GM12878 (cell line): Measurements from ENCODE around the gene TET1. TPM values are rescaled to one million over a fixed set of nuclear protein-coding genes. Genes with fewer than 3 reads are reported as not detected.

ENCODE experiments used
- ATAC-seq: fragments of 200-7000 bp; cut with Tn5 transposase; 3 replicates; pipeline ENCODE4 v1.9.1; 2020; ENCODE audit warnings: mild to moderate bottlenecking, moderate library complexity
- BruUV-seq: library from RNA; stranded (reverse); fragments of 400-500 nt; replicated peaks from 2 replicates; lab custom pipeline; 2021; lab: Mats Ljungman, UMichigan
- CTCF ChIA-PET: fragments of 300-600 bp; sonication (Branson Sonifier 250); formaldehyde crosslinking; extraction: SDS; loops from one replicate; lab custom pipeline; 2021; ENCODE audit warnings: inconsistent platforms; lab: Yijun Ruan, JAX
- POLR2A ChIA-PET: fragments of 350-600 bp; formaldehyde crosslinking; extraction: SDS; loops from one replicate; lab custom pipeline; 2021; ENCODE audit warnings: inconsistent platforms; lab: Charles Lee
- RAD21 ChIA-PET: fragments of 300-600 bp; sonication (Branson Sonifier 250); formaldehyde crosslinking; loops from one replicate; lab custom pipeline; 2023; ENCODE audit warnings: antibody characterized with exemption; ENCODE audit not compliant: unreplicated experiment; lab: Charles Lee
- SMC1A ChIA-PET: fragments of 300-600 bp; sonication (Branson Sonifier 250); formaldehyde crosslinking; loops from one replicate; lab custom pipeline; 2023; ENCODE audit not compliant: unreplicated experiment, uncharacterized antibody; lab: Charles Lee
- DNase-seq: peaks from one replicate; pipeline ENCODE4 v3.0.0-alpha.2; 2011; ENCODE audit warnings: low read depth, low spot score
- FAIRE-seq: peaks from 3 replicates; lab custom pipeline; 2011; peaks lifted over from hg19 to GRCh38; lab: Jason Lieb, UNC
- H2AFZ ChIP-seq: 2 replicates; pipeline ENCODE4 v1.6.0; 2011; ENCODE audit warnings: low read depth, low read length, control low read depth; ENCODE audit not compliant: control insufficient read depth
- H3K27ac ChIP-seq: 2 replicates; pipeline ENCODE4 v1.5.1; 2011; ENCODE audit warnings: control low read depth; ENCODE audit not compliant: control insufficient read depth, insufficient read depth
- H3K27me3 ChIP-seq, 2 experiments: replicated peaks in 1 of 2; 2 replicates each; pipeline versions ENCODE4 v1.6.0 to v1.6.1; 2011; ENCODE audit warnings: low read length in 1 of 2; ENCODE audit not compliant: control insufficient read depth in 2 of 2, insufficient read depth in 2 of 2
- H3K36me3 ChIP-seq, 2 experiments: 2 replicates each; pipeline ENCODE4 v1.5.1; 2011; ENCODE audit warnings: low read length in 1 of 2; ENCODE audit not compliant: control insufficient read depth in 2 of 2, insufficient read depth in 2 of 2
- H3K4me1 ChIP-seq: 2 replicates; pipeline ENCODE4 v1.6.1; 2011; ENCODE audit warnings: mild to moderate bottlenecking, low read length, moderate library complexity, mixed read lengths; ENCODE audit not compliant: control insufficient read depth, insufficient read depth
- H3K4me2 ChIP-seq: 2 replicates; pipeline ENCODE4 v1.6.0; 2011; ENCODE audit warnings: control low read depth; ENCODE audit not compliant: control insufficient read depth, insufficient read depth
- H3K4me3 ChIP-seq: fragments of 200-600 bp; sonication (generic); 2 replicates; pipeline ENCODE4 v1.5.1; 2016
- H3K79me2 ChIP-seq: 2 replicates; pipeline ENCODE4 v1.6.0; 2011; ENCODE audit warnings: low read length; ENCODE audit not compliant: control insufficient read depth, insufficient read depth
- H3K9ac ChIP-seq: 2 replicates; pipeline ENCODE4 v1.8.0; 2011; ENCODE audit warnings: low read length, control low read depth, mixed read lengths; ENCODE audit not compliant: control insufficient read depth, insufficient read depth
- H3K9me3 ChIP-seq: replicated peaks from 3 replicates; pipeline ENCODE4 v1.5.1; 2011; ENCODE audit warnings: mild to moderate bottlenecking, low read length; ENCODE audit not compliant: control insufficient read depth, insufficient read depth
- H4K20me1 ChIP-seq: 2 replicates; pipeline ENCODE4 v1.6.0; 2011; ENCODE audit not compliant: control insufficient read depth, insufficient read depth
- SRF ChIP-seq, 2 experiments: IDR thresholded peaks; 2 replicates each; pipeline ENCODE4 v1.6.1; 2011; ENCODE audit warnings: low read depth in 2 of 2, low read length in 2 of 2, mild to moderate bottlenecking in 1 of 2, moderate library complexity in 1 of 2
- USF1 ChIP-seq: IDR thresholded peaks from 2 replicates; pipeline ENCODE4 v1.6.1; 2011; ENCODE audit warnings: borderline replicate concordance, low read depth, mild to moderate bottlenecking, moderate library complexity, mixed read lengths, low read length; ENCODE audit not compliant: insufficient read depth; ENCODE audit errors: extremely low read length
- ZSCAN29 ChIP-seq: fragments of 450-650 bp; IDR thresholded peaks from 2 replicates; pipeline ENCODE4 v1.6.1; 2017; ENCODE audit warnings: mild to moderate bottlenecking, moderate library complexity
- WGBS: methylation state at CpG from one replicate; pipeline ENCODE4 v1.1.6; 2016; ENCODE audit warnings: low lambda C conversion rate; ENCODE audit not compliant: insufficient replicate concordance, insufficient coverage; ENCODE audit errors: missing lambda C conversion rate; 5-methylcytosine and 5-hydroxymethylcytosine counted together
- in situ Hi-C: fragments of 300-500 bp; cut with MboI; formaldehyde crosslinking; loops from 9 replicates; pipeline ENCODE4 v1.14.3; 2018; ENCODE audit warnings: mixed read lengths
- intact Hi-C: fragments of 100-400 bp; cut with micrococcal nuclease; formaldehyde crosslinking; loops from one replicate; pipeline ENCODE4 v1.14.2; 2022; ENCODE audit not compliant: unreplicated experiment
- polyA plus RNA-seq, 11 experiments: library from polyadenylated mRNA; depleted of rRNA in 4 of 11; unstranded in 6 of 11; stranded (reverse) in 5 of 11; fragments of >200 nt; fragmentation: Nextera tagmentation in 4 of 11; fragmentation: Illumina TruSeq in 1 of 11; extraction: Ambion mirVana in 4 of 11; extraction: Trizol in 1 of 11; gene quantifications; 1 replicate in 1 of 11; 2 replicates in 10 of 11; pipeline versions ENCODE4 v1.2.1 to v1.2.3, GENCODE V29; 2011 to 2016; ENCODE audit warnings: inconsistent platforms in 2 of 11, missing spikeins in 2 of 11, low read depth in 1 of 11
- total RNA-seq, 4 experiments: library from RNA; depleted of rRNA in 3 of 4; stranded (reverse); fragments of >200 nt in 3 of 4; fragmentation: Illumina TruSeq in 1 of 4; extraction: Trizol in 1 of 4; gene quantifications; 2 replicates each; pipeline versions ENCODE4 v1.2.1 to v1.2.3, GENCODE V29; 2013 to 2021
- TF ChIP-seq, protein P1 (sequence below), 3 experiments: IDR thresholded peaks in 2 of 3; conservative IDR thresholded peaks in 1 of 3; 2 replicates each; pipeline ENCODE4 v1.5.1; 2011; ENCODE audit warnings: low read depth in 3 of 3, low read length in 3 of 3, mild to moderate bottlenecking in 3 of 3, control low read depth in 2 of 3, moderate library complexity in 2 of 3, inconsistent platforms in 1 of 3, mixed read lengths in 1 of 3; ENCODE audit not compliant: control insufficient read depth in 2 of 3, insufficient read depth in 1 of 3; ENCODE audit errors: extremely low read depth in 1 of 3

TET1 gene
- total and polyA plus RNA-seq, 10 of the 15 experiments (the other 5 are each of a cell fraction or from before 2014, with no cell fraction given) = 0.22 to 1.4 (median 0.60) TPM

DNA sequence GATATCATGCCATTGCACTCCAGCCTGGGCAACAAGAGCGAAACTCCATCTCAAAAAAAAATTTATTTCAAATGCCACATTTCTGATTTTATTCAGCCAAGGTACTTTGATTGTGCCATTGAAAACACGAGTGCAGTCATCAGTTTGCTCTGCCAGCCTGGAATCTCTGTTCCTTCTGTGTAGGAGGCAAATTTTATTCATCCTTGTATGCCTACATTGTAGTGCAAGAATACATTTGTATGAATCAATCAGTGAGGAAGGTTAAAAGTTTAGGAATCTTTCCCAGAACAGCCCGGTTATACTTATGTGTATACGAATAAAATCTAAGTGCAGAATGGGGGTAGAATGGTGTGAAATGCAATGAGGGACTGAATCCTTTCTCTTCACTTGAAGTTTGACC, 886 bp upstream of the TET1 start:
- TF ChIP-seq SRF (IDR thresholded peaks at IDR 0.05; ENCODE audit: low read depth in 2 of 2, low read length in 2 of 2) (no peak), ZSCAN29 (no peak), USF1 (no peak)
- TF ChIP-seq, protein P1, sequence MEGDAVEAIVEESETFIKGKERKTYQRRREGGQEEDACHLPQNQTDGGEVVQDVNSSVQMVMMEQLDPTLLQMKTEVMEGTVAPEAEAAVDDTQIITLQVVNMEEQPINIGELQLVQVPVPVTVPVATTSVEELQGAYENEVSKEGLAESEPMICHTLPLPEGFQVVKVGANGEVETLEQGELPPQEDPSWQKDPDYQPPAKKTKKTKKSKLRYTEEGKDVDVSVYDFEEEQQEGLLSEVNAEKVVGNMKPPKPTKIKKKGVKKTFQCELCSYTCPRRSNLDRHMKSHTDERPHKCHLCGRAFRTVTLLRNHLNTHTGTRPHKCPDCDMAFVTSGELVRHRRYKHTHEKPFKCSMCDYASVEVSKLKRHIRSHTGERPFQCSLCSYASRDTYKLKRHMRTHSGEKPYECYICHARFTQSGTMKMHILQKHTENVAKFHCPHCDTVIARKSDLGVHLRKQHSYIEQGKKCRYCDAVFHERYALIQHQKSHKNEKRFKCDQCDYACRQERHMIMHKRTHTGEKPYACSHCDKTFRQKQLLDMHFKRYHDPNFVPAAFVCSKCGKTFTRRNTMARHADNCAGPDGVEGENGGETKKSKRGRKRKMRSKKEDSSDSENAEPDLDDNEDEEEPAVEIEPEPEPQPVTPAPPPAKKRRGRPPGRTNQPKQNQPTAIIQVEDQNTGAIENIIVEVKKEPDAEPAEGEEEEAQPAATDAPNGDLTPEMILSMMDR (IDR thresholded peaks at IDR 0.05 in 2 of 3, conservative IDR thresholded peaks at IDR 0.05 in 1 of 3; ENCODE audit: control insufficient read depth in 2 of 3, extremely low read depth in 1 of 3, insufficient read depth in 1 of 3, low read depth in 3 of 3, low read length in 3 of 3) = no peak
- DNase-seq (no peak), FAIRE-seq (no peak), ATAC-seq (no peak)
- ChIA-PET SMC1A (no interaction called here), POLR2A (no interaction called here), RAD21 (no interaction called here), CTCF (interaction anchor here (1.3 kb wide), 1 partner anchor 8 kb away, joined by 4 read pairs; no protein-coding TSS in a partner anchor)
- no peak overlapping the region for H3K4me3 ChIP-seq
- 62% methylated on average over 4 of the region's 4 CpGs for WGBS
- H3K36me3 ChIP-seq = no peaks in the 10 kb centered on the region
- H3K4me1 ChIP-seq = no peaks in the 10 kb centered on the region
- H3K27ac ChIP-seq = no peak overlapping the region
- no peaks in the 10 kb centered on the region for H4K20me1 ChIP-seq
- H2AFZ ChIP-seq = no peak overlapping the region
- peaks cover 6 to 10% of the 10 kb centered on the region in 2 experiments for H3K27me3 ChIP-seq
- no peak overlapping the region for H3K9ac ChIP-seq
- intact Hi-C loops (loop anchor here (10.0 kb wide), 1 partner anchor 336 kb away; no protein-coding TSS in a partner anchor), in situ Hi-C loops (no loop called here)
- no peak overlapping the region for H3K4me2 ChIP-seq
- no peaks in the 10 kb centered on the region for H3K79me2 ChIP-seq
- H3K9me3 ChIP-seq = no peaks in the 10 kb centered on the region
- BruUV-seq = no TSS peak
